ENCODE results near the gene ORAI2. TPM values are rescaled to one million over a fixed set of nuclear protein-coding genes. Genes with fewer than 3 reads are reported as not detected.

Gene ORAI2
- total and polyA plus RNA-seq, 2 of the 4 experiments (the other 2 are of a cell fraction) = 52.0 to 58.3 TPM

- H4K91ac ChIP-seq (ENCODE audit: insufficient read depth, low read depth, low read length) = no peak overlapping the region
- H3K27ac ChIP-seq (ENCODE audit: insufficient read depth, low read length) = no peak overlapping the region
- in situ Hi-C loops (cut with MboI; ENCODE audit: low sequenced_read_pairs) (no loop called here), dilution Hi-C loops (cut with HindIII; ENCODE audit: low sequenced_read_pairs, unreplicated experiment) (no loop called here), intact Hi-C loops (cut with micrococcal nuclease) (no loop called here)
- TF ChIP-seq CHD1 (IDR thresholded peaks at IDR 0.05; ENCODE audit: low read depth, low read length) (no peak), FOS (IDR thresholded peaks at IDR 0.05; ENCODE audit: low read depth, low read length) (no peak), RFX5 (IDR thresholded peaks at IDR 0.05; ENCODE audit: low read depth, low read length) (no peak), NFE2L2 (IDR thresholded peaks at IDR 0.05; ENCODE audit: low read depth, low read length) (no peak), BHLHE40 (IDR thresholded peaks at IDR 0.05; ENCODE audit: low read depth, low read length) (no peak), MXI1 (IDR thresholded peaks at IDR 0.05; ENCODE audit: borderline replicate concordance, low read depth, low read length) (no peak), CEBPB (IDR thresholded peaks at IDR 0.05; ENCODE audit: low read depth, low read length) (no peak), POLR2A (IDR thresholded peaks at IDR 0.05; ENCODE audit: low read depth, low read length) (no peak), MAZ (IDR thresholded peaks at IDR 0.05; ENCODE audit: borderline replicate concordance, low read depth, low read length) (no peak), SMC3 (IDR thresholded peaks at IDR 0.05; ENCODE audit: low read depth, low read length) (no peak), ELK1 (IDR thresholded peaks at IDR 0.05; ENCODE audit: borderline replicate concordance, low read depth, low read length) (no peak), MAFK (IDR thresholded peaks at IDR 0.05; ENCODE audit: low read depth, low read length) (no peak)
- TF ChIP-seq, protein P1, sequence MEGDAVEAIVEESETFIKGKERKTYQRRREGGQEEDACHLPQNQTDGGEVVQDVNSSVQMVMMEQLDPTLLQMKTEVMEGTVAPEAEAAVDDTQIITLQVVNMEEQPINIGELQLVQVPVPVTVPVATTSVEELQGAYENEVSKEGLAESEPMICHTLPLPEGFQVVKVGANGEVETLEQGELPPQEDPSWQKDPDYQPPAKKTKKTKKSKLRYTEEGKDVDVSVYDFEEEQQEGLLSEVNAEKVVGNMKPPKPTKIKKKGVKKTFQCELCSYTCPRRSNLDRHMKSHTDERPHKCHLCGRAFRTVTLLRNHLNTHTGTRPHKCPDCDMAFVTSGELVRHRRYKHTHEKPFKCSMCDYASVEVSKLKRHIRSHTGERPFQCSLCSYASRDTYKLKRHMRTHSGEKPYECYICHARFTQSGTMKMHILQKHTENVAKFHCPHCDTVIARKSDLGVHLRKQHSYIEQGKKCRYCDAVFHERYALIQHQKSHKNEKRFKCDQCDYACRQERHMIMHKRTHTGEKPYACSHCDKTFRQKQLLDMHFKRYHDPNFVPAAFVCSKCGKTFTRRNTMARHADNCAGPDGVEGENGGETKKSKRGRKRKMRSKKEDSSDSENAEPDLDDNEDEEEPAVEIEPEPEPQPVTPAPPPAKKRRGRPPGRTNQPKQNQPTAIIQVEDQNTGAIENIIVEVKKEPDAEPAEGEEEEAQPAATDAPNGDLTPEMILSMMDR (conservative IDR thresholded peaks at IDR 0.05; ENCODE audit: low read depth, low read length) = no peak
- TF ChIP-seq, protein P2, sequence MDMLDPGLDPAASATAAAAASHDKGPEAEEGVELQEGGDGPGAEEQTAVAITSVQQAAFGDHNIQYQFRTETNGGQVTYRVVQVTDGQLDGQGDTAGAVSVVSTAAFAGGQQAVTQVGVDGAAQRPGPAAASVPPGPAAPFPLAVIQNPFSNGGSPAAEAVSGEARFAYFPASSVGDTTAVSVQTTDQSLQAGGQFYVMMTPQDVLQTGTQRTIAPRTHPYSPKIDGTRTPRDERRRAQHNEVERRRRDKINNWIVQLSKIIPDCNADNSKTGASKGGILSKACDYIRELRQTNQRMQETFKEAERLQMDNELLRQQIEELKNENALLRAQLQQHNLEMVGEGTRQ (IDR thresholded peaks at IDR 0.05; ENCODE audit: low read depth, low read length) = no peak
- peak overlapping the region; percentile 27; the same call in 1 of the 2 replicates for H3K4ac ChIP-seq (ENCODE audit: low read depth, low read length)
- BruUV-seq (replicated peaks) = no TSS peak
- H3K27me3 ChIP-seq (ENCODE audit: control insufficient read depth, insufficient read depth, low read length) = no peaks in the 10 kb centered on the region
- H3K36me3 ChIP-seq (ENCODE audit: control insufficient read depth, insufficient read depth, low read length) = peaks cover 20% of the 10 kb centered on the region
- peaks cover 6% of the 10 kb centered on the region for H3K4me1 ChIP-seq (ENCODE audit: control insufficient read depth, insufficient read depth, low read length)
- peak overlapping the region; percentile 85 for H3K23ac ChIP-seq (ENCODE audit: low read depth, low read length)
- ATAC-seq (ENCODE audit: low read depth) (no peak), DNase-seq (no peak)
- WGBS, 2 experiments (ENCODE audit: extremely low coverage in 2 of 2, insufficient read length in 1 of 2) = 100% methylated on average over 2 of the region's 7 CpGs; no CpG with 5 or more reads in 1 of the 2 experiments
- no peak overlapping the region for H2BK5ac ChIP-seq (ENCODE audit: low read depth, low read length, poor library complexity, severe bottlenecking)
- H3K9ac ChIP-seq (ENCODE audit: low read depth, low read length) = no peak overlapping the region
- H2BK20ac ChIP-seq (ENCODE audit: low read depth, low read length) = no peak overlapping the region
- H4K20me1 ChIP-seq (ENCODE audit: insufficient read depth, low read length) = peaks cover 6% of the 10 kb centered on the region
- H3K56ac ChIP-seq (ENCODE audit: extremely low read depth, insufficient read depth, low read length) = no peak overlapping the region
- H3K9me3 ChIP-seq (ENCODE audit: control insufficient read depth, insufficient read depth, low read length) = no peaks in the 10 kb centered on the region
- H3K79me1 ChIP-seq (ENCODE audit: low read depth in 1 of 2, low read length in 2 of 2) = peaks cover 25 to 58% of the 10 kb centered on the region in 2 experiments
- H2AFZ ChIP-seq (replicated peaks; ENCODE audit: low read length, poor library complexity) = peak overlapping the region; percentile 33
- no peak overlapping the region for H3K14ac ChIP-seq (replicated peaks; ENCODE audit: low read depth, low read length)
- H3K9me1 ChIP-seq (ENCODE audit: insufficient read depth, low read length) = peaks cover 14% of the 10 kb centered on the region
- no peak overlapping the region for H2BK15ac ChIP-seq (ENCODE audit: low read depth, low read length)
- CTCF ChIA-PET = no interaction called here
- POLR2A ChIA-PET (ENCODE audit: unreplicated experiment) = no interaction called here
- H3K4me2 ChIP-seq (ENCODE audit: low read depth, low read length) = no peak overlapping the region; the same call in 1 of the 2 replicates
- no peak overlapping the region for H4K8ac ChIP-seq (ENCODE audit: low read depth in 2 of 2, low read length in 2 of 2)
- H3K4me3 ChIP-seq (ENCODE audit: insufficient read depth, low read depth, low read length) = no peak overlapping the region
- H2AK5ac ChIP-seq (ENCODE audit: low read depth, low read length) = no peak overlapping the region
- H2BK120ac ChIP-seq (ENCODE audit: low read depth, low read length) = no peak overlapping the region
- H4K5ac ChIP-seq (ENCODE audit: low read depth, low read length) = no peak overlapping the region
- H3K18ac ChIP-seq (ENCODE audit: low read depth, low read length) = no peak overlapping the region
- peak overlapping the region; percentile 60 for H2AK9ac ChIP-seq (replicated peaks; ENCODE audit: low read depth, low read length, poor library complexity)
These were observed 32.7 kb downstream of the ORAI2 start for GRCh38 chr7:102466097-102466496.

Data from IMR-90 (cell line).